ENCODE results near the gene ANKFY1.

Gene ANKFY1

GRCh38 chr17:4161192-4161966, 102.4 kb downstream of the ANKFY1 start:
- H3K4me3 ChIP-seq (ENCODE audit: low read depth, low read length): no peak overlapping the region
- TF ChIP-seq CTCF (conservative IDR thresholded peaks at IDR 0.05; ENCODE audit: low read depth, low read length): peak; percentile 75
- DNase-seq (ENCODE audit: low read depth): peak; percentile 93

- TF ChIP-seq CTCF (conservative IDR thresholded peaks at IDR 0.05; ENCODE audit: low read depth, low read length): no peak
- no peak overlapping the region for H3K4me3 ChIP-seq (ENCODE audit: low read depth, low read length)
- DNase-seq (ENCODE audit: low read depth): no peak
These were observed 103.4 kb downstream of the ANKFY1 start for GRCh38 chr17:4160294-4160859.

GRCh38 chr17:4159761-4160160, 104.0 kb downstream of the ANKFY1 start:
- no peak overlapping the region for H3K4me3 ChIP-seq (ENCODE audit: low read depth, low read length)
- DNase-seq (ENCODE audit: low read depth): no peak
- TF ChIP-seq CTCF (conservative IDR thresholded peaks at IDR 0.05; ENCODE audit: low read depth, low read length): no peak

GRCh38 chr17:4157618-4158333, 106.0 kb downstream of the ANKFY1 start:
- no peak for DNase-seq (ENCODE audit: low read depth)
- TF ChIP-seq CTCF (conservative IDR thresholded peaks at IDR 0.05; ENCODE audit: low read depth, low read length): no peak
- no peak overlapping the region for H3K4me3 ChIP-seq (ENCODE audit: low read depth, low read length)

- no peak overlapping the region for H3K4me3 ChIP-seq (ENCODE audit: low read depth, low read length)
- peak; percentile 32 for TF ChIP-seq CTCF (conservative IDR thresholded peaks at IDR 0.05; ENCODE audit: low read depth, low read length)
- DNase-seq (ENCODE audit: low read depth): no peak
These were observed 106.9 kb downstream of the ANKFY1 start for GRCh38 chr17:4156750-4157381.

GRCh38 chr17:4155980-4156620, 107.7 kb downstream of the ANKFY1 start:
- H3K4me3 ChIP-seq (ENCODE audit: low read depth, low read length): no peak overlapping the region
- TF ChIP-seq CTCF (conservative IDR thresholded peaks at IDR 0.05; ENCODE audit: low read depth, low read length): no peak
- DNase-seq (ENCODE audit: low read depth): no peak
